GM12801 (cell line): ENCODE data around the gene DGKI.

Experiments
- CTCF ChIP-seq: IDR thresholded peaks from one replicate; pipeline ENCODE4 v1.5.1; 2011; ENCODE audit warnings: control low read depth; ENCODE audit not compliant: insufficient read length; ENCODE audit errors: extremely low read depth

DGKI gene

DNA sequence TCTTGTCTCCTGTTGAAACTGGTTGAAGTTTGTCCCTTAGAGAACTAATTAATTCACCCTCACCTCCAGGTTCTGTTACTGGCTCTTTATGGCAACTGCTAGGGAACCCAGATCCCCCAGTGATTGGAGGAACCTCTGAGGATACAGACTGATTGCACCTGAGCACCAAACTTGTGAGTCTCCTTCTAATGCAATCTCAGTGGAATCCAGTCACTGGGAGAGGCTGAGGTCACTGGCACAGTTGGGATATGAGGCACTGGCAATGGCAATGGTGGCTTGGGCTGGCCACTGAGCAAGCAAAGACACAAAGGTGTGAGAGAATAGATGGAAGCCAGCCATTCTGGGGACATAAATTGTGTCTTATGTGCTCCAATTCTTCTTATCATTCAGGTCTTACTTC is 5.3 kb upstream of the DGKI start:
- no peak for TF ChIP-seq CTCF

- TF ChIP-seq CTCF: no peak
Measured at GRCh38 chr7:137850972-137851945, 4.5 kb upstream of the DGKI start.

GRCh38 chr7:137850571-137850970 is 3.8 kb upstream of the DGKI start:
- no peak for TF ChIP-seq CTCF

DNA sequence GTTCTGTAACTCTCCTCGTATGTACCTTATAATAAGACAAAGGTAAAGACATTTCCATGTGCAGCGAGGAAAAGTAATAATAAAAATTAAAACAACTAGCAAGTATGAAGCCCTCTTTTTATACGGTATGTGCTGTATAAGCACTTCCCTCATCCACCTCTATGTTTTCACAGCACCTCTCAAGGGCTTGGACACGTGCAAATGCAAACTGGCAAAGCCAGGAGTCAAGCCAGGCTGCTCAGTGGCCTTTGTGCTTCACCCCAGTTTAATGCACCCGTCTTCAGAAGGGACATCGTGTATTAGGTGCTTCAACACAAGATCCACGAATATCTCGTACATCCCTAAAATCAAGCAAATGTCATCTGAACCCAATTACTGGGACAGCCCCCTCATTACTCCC is 1.3 kb upstream of the DGKI start:
- no peak for TF ChIP-seq CTCF

DNA sequence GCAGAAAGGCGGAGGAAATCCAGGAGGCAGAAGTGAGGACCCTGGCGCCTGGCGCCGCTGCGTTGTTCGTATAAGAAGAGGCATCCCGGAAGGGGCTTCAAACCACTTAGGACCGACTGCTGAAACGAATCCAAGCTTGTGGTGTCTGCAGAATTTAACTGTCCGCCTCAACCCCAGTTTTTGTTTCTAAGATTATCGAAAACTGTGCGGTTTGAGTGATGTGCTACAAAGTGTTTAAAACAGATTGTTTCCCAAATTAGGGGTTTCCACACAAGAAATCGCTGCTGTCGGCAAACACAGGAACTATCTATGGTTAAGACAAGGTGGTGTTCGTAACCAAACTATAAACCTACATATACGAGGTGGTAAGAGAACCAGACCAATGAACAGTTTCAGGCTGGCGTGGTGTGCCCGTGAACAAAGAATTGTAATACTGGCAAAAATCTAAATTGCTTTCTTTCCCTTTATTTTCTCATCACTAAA is 835 bp upstream of the DGKI start:
- TF ChIP-seq CTCF: no peak

DNA sequence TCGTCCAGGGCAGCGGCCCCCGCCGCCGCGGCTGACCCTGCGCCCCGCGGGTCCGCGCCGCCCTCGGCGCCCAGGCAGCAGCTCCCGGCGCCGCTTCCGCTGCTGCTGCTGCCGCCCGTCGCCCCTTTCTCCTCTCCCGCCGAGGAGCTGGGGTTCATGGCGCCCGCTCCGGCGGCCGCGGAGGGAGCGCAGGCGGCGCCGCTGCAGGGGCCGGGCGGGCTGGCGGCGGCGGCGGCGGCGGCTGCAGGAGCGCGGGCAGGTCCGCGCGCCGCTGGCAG is 286 bp downstream of the DGKI start:
- no peak for TF ChIP-seq CTCF

DNA sequence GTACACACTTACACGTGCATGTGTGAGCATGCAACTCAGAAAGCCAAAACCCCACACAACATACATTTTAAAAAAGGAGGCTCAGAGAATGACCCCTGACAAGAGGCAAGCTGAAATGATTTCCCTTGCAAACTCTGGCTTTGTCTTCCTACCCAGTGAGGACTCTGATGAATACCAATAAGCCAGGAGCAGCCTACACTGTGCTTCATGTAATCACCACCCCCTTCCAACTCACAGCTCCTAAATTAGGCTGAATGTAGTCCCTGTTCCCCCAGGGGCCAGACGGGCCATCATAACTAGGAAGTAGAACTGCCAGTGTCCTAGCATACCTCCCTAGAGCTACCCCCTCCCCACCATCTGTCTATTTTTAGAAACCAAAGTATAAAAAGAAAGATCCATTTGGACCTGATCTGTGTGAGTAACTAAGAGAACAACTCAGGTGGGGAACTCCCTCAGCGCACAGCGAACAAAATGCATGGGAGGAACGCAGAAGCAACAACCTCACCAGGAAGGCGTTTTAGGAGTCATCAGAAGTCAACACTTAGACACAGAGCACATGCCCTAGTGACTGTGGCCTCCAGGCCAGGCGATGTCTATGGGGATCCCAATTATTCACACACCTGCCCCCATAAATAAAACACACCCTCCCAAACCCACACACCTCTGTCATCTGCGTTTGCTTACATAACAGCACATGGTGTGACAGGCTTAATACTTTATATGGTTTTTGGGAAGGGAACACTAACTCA is 1.9 kb downstream of the DGKI start:
- no peak for TF ChIP-seq CTCF
